ENCODE measurements around the gene CYP24A1. TPM values are rescaled to one million over a fixed set of nuclear protein-coding genes. Genes with fewer than 3 reads are reported as not detected.

The CYP24A1 gene
- total and polyA plus RNA-seq, 2 of the 13 experiments (the other 11 are each of a cell fraction or from before 2014, with no cell fraction given), result 9.4 to 32.7 TPM

DNA sequence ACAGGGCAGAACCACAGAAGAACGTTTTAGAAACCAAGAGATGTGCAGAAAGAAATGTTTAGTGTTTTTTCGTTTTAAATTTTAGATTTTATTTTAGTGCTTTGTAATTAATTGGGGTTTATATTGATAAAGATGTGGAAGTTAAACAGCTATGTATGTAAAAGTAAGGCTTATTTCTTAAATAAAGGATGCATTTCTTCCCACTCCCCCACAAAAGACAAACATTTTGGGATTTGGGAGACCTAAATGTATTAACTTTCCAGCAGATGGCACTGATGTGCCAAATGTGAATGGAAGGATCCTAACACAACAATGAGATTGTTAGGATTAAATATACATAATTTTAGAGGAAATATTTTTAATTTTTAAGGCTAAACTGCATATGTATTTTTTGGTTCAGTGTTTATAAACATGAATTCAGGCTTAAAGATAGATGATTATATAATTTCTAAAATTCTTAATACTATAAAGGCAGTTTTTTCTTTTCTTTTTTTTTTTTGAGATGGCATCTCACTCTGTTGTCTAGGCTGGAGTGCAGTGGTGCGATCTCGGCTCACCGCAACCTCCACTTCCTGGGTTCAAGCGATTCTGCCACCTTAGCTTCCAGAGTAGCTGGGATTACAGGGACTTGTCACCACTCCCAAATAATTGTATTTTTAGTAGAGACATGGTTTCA is 46.1 kb upstream of the CYP24A1 start (continued):
- TF ChIP-seq ARID5B (CRISPR knock-in tag; IDR thresholded peaks at IDR 0.05) (0 out of 2 replicates have a peak, but pooled peaks have one; percentile 17), KAT8 (CRISPR knock-in tag; IDR thresholded peaks at IDR 0.05) (no peak), ZNF510 (CRISPR knock-in tag; IDR thresholded peaks at IDR 0.05; ENCODE audit: low read depth) (no peak), CHD4 (IDR thresholded peaks at IDR 0.05; ENCODE audit: borderline replicate concordance, low read length) (0 out of 2 replicates have a peak, but pooled peaks have one; percentile 49), RORA (CRISPR knock-in tag; IDR thresholded peaks at IDR 0.05) (no peak), ZNF207 (IDR thresholded peaks at IDR 0.05; ENCODE audit: borderline replicate concordance) (no peak), KDM1A (CRISPR knock-in tag; IDR thresholded peaks at IDR 0.05) (no peak), PAWR (CRISPR knock-in tag; IDR thresholded peaks at IDR 0.05; ENCODE audit: borderline replicate concordance) (no peak), PHB2 (IDR thresholded peaks at IDR 0.05; ENCODE audit: partially characterized antibody) (no peak), ZNF614 (CRISPR knock-in tag; IDR thresholded peaks at IDR 0.05; ENCODE audit: borderline replicate concordance) (no peak)
- TF ChIP-seq, protein P1, sequence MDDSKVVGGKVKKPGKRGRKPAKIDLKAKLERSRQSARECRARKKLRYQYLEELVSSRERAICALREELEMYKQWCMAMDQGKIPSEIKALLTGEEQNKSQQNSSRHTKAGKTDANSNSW (CRISPR knock-in tag; IDR thresholded peaks at IDR 0.05; ENCODE audit: borderline replicate concordance), result no peak
- TF ChIP-seq, protein P2, sequence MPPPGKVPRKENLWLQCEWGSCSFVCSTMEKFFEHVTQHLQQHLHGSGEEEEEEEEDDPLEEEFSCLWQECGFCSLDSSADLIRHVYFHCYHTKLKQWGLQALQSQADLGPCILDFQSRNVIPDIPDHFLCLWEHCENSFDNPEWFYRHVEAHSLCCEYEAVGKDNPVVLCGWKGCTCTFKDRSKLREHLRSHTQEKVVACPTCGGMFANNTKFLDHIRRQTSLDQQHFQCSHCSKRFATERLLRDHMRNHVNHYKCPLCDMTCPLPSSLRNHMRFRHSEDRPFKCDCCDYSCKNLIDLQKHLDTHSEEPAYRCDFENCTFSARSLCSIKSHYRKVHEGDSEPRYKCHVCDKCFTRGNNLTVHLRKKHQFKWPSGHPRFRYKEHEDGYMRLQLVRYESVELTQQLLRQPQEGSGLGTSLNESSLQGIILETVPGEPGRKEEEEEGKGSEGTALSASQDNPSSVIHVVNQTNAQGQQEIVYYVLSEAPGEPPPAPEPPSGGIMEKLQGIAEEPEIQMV (CRISPR knock-in tag; IDR thresholded peaks at IDR 0.05; ENCODE audit: low read depth), result no peak
- TF ChIP-seq, protein P3, sequence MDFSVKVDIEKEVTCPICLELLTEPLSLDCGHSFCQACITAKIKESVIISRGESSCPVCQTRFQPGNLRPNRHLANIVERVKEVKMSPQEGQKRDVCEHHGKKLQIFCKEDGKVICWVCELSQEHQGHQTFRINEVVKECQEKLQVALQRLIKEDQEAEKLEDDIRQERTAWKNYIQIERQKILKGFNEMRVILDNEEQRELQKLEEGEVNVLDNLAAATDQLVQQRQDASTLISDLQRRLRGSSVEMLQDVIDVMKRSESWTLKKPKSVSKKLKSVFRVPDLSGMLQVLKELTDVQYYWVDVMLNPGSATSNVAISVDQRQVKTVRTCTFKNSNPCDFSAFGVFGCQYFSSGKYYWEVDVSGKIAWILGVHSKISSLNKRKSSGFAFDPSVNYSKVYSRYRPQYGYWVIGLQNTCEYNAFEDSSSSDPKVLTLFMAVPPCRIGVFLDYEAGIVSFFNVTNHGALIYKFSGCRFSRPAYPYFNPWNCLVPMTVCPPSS (IDR thresholded peaks at IDR 0.05), result no peak
